Panc1 (cell line): ENCODE results near the gene SPOCK1. TPM values are rescaled to one million over a fixed set of nuclear protein-coding genes. Genes with fewer than 3 reads are reported as not detected.

Experiments used
- ATAC-seq: fragments of 200-7000 bp; cut with Tn5 transposase; 2 replicates; pipeline ENCODE4 v1.9.1; 2020; ENCODE audit warnings: mild to moderate bottlenecking, moderate library complexity
- BruUV-seq: library from RNA; stranded (reverse); fragments of 400-500 nt; replicated peaks from 2 replicates; lab custom pipeline; 2021; lab: Mats Ljungman, UMichigan
- CTCF ChIA-PET: fragments of 300-600 bp; sonication (Branson Sonifier 250); formaldehyde crosslinking; loops from one replicate; lab custom pipeline; 2022; ENCODE audit warnings: antibody characterized with exemption; lab: Charles Lee
- POLR2A ChIA-PET: fragments of 300-600 bp; sonication (Branson Sonifier 250); formaldehyde crosslinking; loops from one replicate; lab custom pipeline; 2022; ENCODE audit warnings: antibody characterized with exemption; lab: Charles Lee
- DNase-seq: peaks from one replicate; pipeline ENCODE4 v3.0.0-alpha.2; 2010; ENCODE audit warnings: low read depth, low spot score
- H3K27ac ChIP-seq: 2 replicates; pipeline ENCODE4 v1.5.1; 2011; ENCODE audit warnings: mild to moderate bottlenecking, low read length, inconsistent platforms
- H3K27me3 ChIP-seq: fragments of 200-500 bp; sonication (Bioruptor generic); 2 replicates; pipeline ENCODE4 v1.6.0; 2014; ENCODE audit warnings: low read length, inconsistent platforms; ENCODE audit not compliant: control insufficient read depth, insufficient read depth
- H3K36me3 ChIP-seq: fragments of 200-500 bp; sonication (Bioruptor generic); 2 replicates; pipeline ENCODE4 v1.5.1; 2014; ENCODE audit warnings: inconsistent platforms, mild to moderate bottlenecking, low read length, moderate library complexity; ENCODE audit not compliant: control insufficient read depth, insufficient read depth
- H3K4me1 ChIP-seq: 2 replicates; pipeline ENCODE4 v1.5.1; 2011; ENCODE audit warnings: inconsistent platforms, mild to moderate bottlenecking, low read length, moderate library complexity; ENCODE audit not compliant: control insufficient read depth, insufficient read depth
- H3K4me3 ChIP-seq, 2 experiments: 2 replicates each; pipeline ENCODE4 v1.5.1; 2011 to 2012; ENCODE audit warnings: low read depth in 2 of 2, low read length in 2 of 2, mild to moderate bottlenecking in 2 of 2, inconsistent platforms in 1 of 2, moderate library complexity in 1 of 2
- H3K9me3 ChIP-seq: fragments of 200-500 bp; sonication (Bioruptor generic); 2 replicates; pipeline ENCODE4 v1.5.1; 2014; ENCODE audit warnings: low read depth, mild to moderate bottlenecking, inconsistent platforms, low read length, moderate library complexity; ENCODE audit not compliant: control insufficient read depth, insufficient read depth
- CTCF ChIP-seq: fragments of 450-650 bp; IDR thresholded peaks from 2 replicates; pipeline ENCODE4 v1.5.1; 2017; ENCODE audit warnings: mild to moderate bottlenecking
- POLR2AphosphoS5 ChIP-seq: IDR thresholded peaks from 2 replicates; pipeline ENCODE4 v1.6.1; 2012; ENCODE audit warnings: mild to moderate bottlenecking, low read depth, low read length, moderate library complexity
- REST ChIP-seq, 2 experiments: IDR thresholded peaks; 2 replicates each; pipeline ENCODE4 v1.6.1; 2011 to 2012; ENCODE audit warnings: low read depth in 2 of 2, control low read depth in 1 of 2, low read length in 1 of 2, mild to moderate bottlenecking in 1 of 2, moderate library complexity in 1 of 2; ENCODE audit not compliant: insufficient read depth in 1 of 2
- SIN3A ChIP-seq: IDR thresholded peaks from 2 replicates; pipeline ENCODE4 v1.6.1; 2012; ENCODE audit warnings: low read depth, mild to moderate bottlenecking, low read length, moderate library complexity, borderline replicate concordance; ENCODE audit not compliant: insufficient read depth
- TCF7L2 ChIP-seq: IDR thresholded peaks from 2 replicates; pipeline ENCODE4 v1.6.1; 2011; ENCODE audit warnings: mild to moderate bottlenecking, low read depth, low read length, inconsistent platforms
- in situ Hi-C: cut with HindIII; loops from 2 replicates; pipeline ENCODE4 v1.10.0; 2016; ENCODE audit warnings: low sequenced_read_pairs, low pct_unique_long_range_greater_than_20kb
- intact Hi-C: fragments of 100-400 bp; cut with micrococcal nuclease; formaldehyde crosslinking; loops from one replicate; pipeline ENCODE4 v1.10.0; 2022; ENCODE audit not compliant: unreplicated experiment
- total RNA-seq: library from RNA; stranded (reverse); gene quantifications from one replicate; pipeline ENCODE4 v1.2.1, GENCODE V29; 2021; ENCODE audit not compliant: unreplicated experiment

Gene SPOCK1
- total RNA-seq, 1 experiment from 2014 or later, result 15.6 TPM

GRCh38 chr5:137521246-137521645 is 22.1 kb upstream of the SPOCK1 start:
- in situ Hi-C loops, result no loop called here
- no peak overlapping the region for H3K4me3 ChIP-seq
- no peak overlapping the region for H3K27ac ChIP-seq
- intact Hi-C loops, result no loop called here
- H3K27me3 ChIP-seq, result no peaks in the 10 kb centered on the region
- no peaks in the 10 kb centered on the region for H3K36me3 ChIP-seq
- H3K4me1 ChIP-seq, result no peaks in the 10 kb centered on the region
- TF ChIP-seq POLR2AphosphoS5, result no peak
- no peak for TF ChIP-seq REST (IDR thresholded peaks at IDR 0.05; ENCODE audit: insufficient read depth in 1 of 2, low read depth in 2 of 2, low read length in 1 of 2)
- no peak for TF ChIP-seq TCF7L2
- TF ChIP-seq CTCF, result no peak
- TF ChIP-seq SIN3A, result no peak
- ChIA-PET CTCF (no interaction called here), POLR2A (no interaction called here)
- no peaks in the 10 kb centered on the region for H3K9me3 ChIP-seq
- ATAC-seq (no peak), DNase-seq (no peak)
- BruUV-seq, result no TSS peak

- H3K36me3 ChIP-seq, result no peaks in the 10 kb centered on the region
- H3K27ac ChIP-seq, result no peak overlapping the region
- intact Hi-C loops (no loop called here), in situ Hi-C loops (no loop called here)
- H3K4me1 ChIP-seq, result no peaks in the 10 kb centered on the region
- no peak for DNase-seq
- ATAC-seq, result no peak
- POLR2A ChIA-PET, result no interaction called here
- no TSS peak for BruUV-seq
- TF ChIP-seq CTCF (no peak), SIN3A (no peak), REST (IDR thresholded peaks at IDR 0.05; ENCODE audit: insufficient read depth in 1 of 2, low read depth in 2 of 2, low read length in 1 of 2) (no peak), POLR2AphosphoS5 (no peak), TCF7L2 (no peak)
- H3K9me3 ChIP-seq, result no peaks in the 10 kb centered on the region
- H3K4me3 ChIP-seq, result no peak overlapping the region
- CTCF ChIA-PET, result no interaction called here
- no peaks in the 10 kb centered on the region for H3K27me3 ChIP-seq
Observed at GRCh38 chr5:137516961-137517360, 17.8 kb upstream of the SPOCK1 start.
